ENCODE measurements around the gene SRRM4.

DNA sequence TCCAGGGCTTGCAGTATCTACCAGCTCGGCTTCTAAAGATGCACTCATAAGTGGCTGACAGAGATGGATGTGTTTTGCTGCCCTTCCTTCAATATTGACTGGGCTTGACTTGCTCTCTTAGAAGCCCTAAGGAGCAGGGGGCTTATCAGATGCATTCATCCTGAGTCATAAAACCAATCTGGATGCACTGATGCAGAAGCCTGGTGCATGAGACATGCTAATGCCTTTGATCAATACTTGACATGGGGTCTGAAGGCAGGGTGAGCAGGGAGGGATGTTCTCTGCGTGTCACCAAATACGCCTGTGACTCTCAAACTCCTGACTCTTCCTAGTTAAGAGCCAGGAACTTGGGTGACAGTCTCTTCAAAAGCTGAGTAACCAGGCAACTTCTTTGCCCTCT, 119.6 kb downstream of the SRRM4 start:
- TF ChIP-seq EZH2 (IDR thresholded peaks at IDR 0.05; ENCODE audit: low read length): no peak
- TF ChIP-seq, protein P1, sequence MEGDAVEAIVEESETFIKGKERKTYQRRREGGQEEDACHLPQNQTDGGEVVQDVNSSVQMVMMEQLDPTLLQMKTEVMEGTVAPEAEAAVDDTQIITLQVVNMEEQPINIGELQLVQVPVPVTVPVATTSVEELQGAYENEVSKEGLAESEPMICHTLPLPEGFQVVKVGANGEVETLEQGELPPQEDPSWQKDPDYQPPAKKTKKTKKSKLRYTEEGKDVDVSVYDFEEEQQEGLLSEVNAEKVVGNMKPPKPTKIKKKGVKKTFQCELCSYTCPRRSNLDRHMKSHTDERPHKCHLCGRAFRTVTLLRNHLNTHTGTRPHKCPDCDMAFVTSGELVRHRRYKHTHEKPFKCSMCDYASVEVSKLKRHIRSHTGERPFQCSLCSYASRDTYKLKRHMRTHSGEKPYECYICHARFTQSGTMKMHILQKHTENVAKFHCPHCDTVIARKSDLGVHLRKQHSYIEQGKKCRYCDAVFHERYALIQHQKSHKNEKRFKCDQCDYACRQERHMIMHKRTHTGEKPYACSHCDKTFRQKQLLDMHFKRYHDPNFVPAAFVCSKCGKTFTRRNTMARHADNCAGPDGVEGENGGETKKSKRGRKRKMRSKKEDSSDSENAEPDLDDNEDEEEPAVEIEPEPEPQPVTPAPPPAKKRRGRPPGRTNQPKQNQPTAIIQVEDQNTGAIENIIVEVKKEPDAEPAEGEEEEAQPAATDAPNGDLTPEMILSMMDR (optimal IDR thresholded peaks at IDR 0.05 in 1 of 3, IDR thresholded peaks at IDR 0.05 in 1 of 3, conservative IDR thresholded peaks at IDR 0.05 in 1 of 3; ENCODE audit: extremely low read depth in 1 of 3, insufficient read depth in 2 of 3, low read length in 3 of 3): no peak

All from keratinocyte (primary cell).